BLaER1 (cell line): Measurements from ENCODE around the gene DESI1.
"Not testable (repeated sequence)": the region's sequence is repeated elsewhere in the genome, so short reads cannot be mapped to it uniquely, and the experiment has no call there.

Experiments
- H3K27ac ChIP-seq: shearing (Covaris generic); formaldehyde crosslinking; 2 replicates; pipeline ENCODE4 v1.8.1; 2022
- H3K27me3 ChIP-seq: shearing (Covaris generic); formaldehyde crosslinking; 2 replicates; pipeline ENCODE4 v1.8.1; 2022
- H3K36me3 ChIP-seq: shearing (Covaris generic); formaldehyde crosslinking; 2 replicates; pipeline ENCODE4 v1.8.1; 2022
- H3K4me1 ChIP-seq: shearing (Covaris generic); formaldehyde crosslinking; 2 replicates; pipeline ENCODE4 v1.8.1; 2022
- H3K4me2 ChIP-seq: shearing (Covaris generic); formaldehyde crosslinking; 2 replicates; pipeline ENCODE4 v1.8.1; 2022
- H3K4me3 ChIP-seq: shearing (Covaris generic); formaldehyde crosslinking; 2 replicates; pipeline ENCODE4 v1.8.1; 2022
- H3K9ac ChIP-seq: shearing (Covaris generic); formaldehyde crosslinking; 2 replicates; pipeline ENCODE4 v1.8.1; 2022
- H3K9me3 ChIP-seq: shearing (Covaris generic); formaldehyde crosslinking; 2 replicates; pipeline ENCODE4 v1.8.1; 2022
- H4K20me1 ChIP-seq: shearing (Covaris generic); formaldehyde crosslinking; 2 replicates; pipeline ENCODE4 v1.8.1; 2022
- Cebpa-rat ChIP-seq: shearing (Covaris generic); IDR thresholded peaks from 2 replicates; pipeline ENCODE4 v1.8.1; 2022

The DESI1 gene

DNA sequence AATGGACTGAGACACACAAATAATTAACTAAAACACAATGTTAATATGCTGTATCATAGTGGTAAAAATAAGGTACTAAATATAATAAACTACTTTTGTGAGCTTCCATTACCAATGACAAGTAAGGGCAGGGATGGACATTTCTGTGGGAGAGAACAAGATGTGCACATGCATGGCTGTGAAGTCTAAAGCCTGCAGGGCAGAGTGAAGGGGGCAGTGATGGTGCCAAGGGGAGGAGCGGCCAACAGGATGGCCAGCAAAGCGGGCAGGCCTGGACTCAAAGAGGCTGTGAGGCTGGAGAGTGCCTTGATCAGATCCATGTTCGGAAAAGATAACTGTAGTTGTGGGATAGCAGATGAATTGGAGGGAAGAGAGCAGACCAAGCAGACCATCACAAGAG, 12.5 kb downstream of the DESI1 start:
- Histone ChIP-seq H3K36me3 (peaks cover 59% of the 10 kb centered on the region), H3K4me3 (no peak overlapping the region), H3K9me3 (no peaks in the 10 kb centered on the region), H4K20me1 (peaks cover 100% of the 10 kb centered on the region), H3K9ac (no peak overlapping the region), H3K27ac (no peak overlapping the region), H3K4me1 (peaks cover 12% of the 10 kb centered on the region), H3K4me2 (no peak overlapping the region), H3K27me3 (peaks cover 65% of the 10 kb centered on the region)
- no peak for TF ChIP-seq Cebpa-rat

GRCh38 chr22:41603873-41604332, 16.9 kb downstream of the DESI1 start:
- H3K4me3 ChIP-seq: no peak overlapping the region
- H3K4me1 ChIP-seq: peaks cover 18% of the 10 kb centered on the region
- no peak overlapping the region for H3K27ac ChIP-seq
- peak overlapping the region; percentile 37 for H3K4me2 ChIP-seq
- no peak for TF ChIP-seq Cebpa-rat
- no peak overlapping the region for H3K9ac ChIP-seq
- H3K27me3 ChIP-seq: peaks cover 92% of the 10 kb centered on the region
- H3K9me3 ChIP-seq: no peaks in the 10 kb centered on the region
- H4K20me1 ChIP-seq: peaks cover 99% of the 10 kb centered on the region
- H3K36me3 ChIP-seq: peaks cover 71% of the 10 kb centered on the region

DNA sequence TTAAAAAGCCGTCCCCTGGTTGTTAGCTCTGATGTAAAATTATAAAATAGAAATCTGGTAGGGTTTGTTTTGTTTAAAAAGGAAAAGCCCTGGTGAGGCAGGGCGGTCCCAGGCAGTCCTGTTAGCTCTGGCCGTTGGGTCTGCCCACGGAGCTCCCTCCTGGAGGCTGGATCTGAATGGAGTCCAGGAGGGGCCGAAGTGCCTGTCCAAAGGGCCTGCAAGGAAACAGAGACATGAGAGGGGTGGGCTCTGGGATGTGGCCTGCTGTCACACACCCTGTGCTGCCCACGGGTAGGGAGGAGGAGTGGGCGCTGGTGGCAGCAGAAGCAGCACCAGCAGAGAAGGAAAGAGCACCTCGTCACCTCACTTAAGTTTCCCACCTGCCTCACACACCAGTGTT, 19.9 kb downstream of the DESI1 start:
- H3K4me3 ChIP-seq: no peak overlapping the region
- no peak overlapping the region for H3K9ac ChIP-seq
- peaks cover 55% of the 10 kb centered on the region for H3K36me3 ChIP-seq
- no peak overlapping the region for H3K4me2 ChIP-seq
- peaks cover 97% of the 10 kb centered on the region for H4K20me1 ChIP-seq
- H3K27me3 ChIP-seq: peaks cover 75% of the 10 kb centered on the region
- no peak for TF ChIP-seq Cebpa-rat
- no peak overlapping the region for H3K27ac ChIP-seq
- H3K9me3 ChIP-seq: no peaks in the 10 kb centered on the region
- H3K4me1 ChIP-seq: peaks cover 18% of the 10 kb centered on the region

DNA sequence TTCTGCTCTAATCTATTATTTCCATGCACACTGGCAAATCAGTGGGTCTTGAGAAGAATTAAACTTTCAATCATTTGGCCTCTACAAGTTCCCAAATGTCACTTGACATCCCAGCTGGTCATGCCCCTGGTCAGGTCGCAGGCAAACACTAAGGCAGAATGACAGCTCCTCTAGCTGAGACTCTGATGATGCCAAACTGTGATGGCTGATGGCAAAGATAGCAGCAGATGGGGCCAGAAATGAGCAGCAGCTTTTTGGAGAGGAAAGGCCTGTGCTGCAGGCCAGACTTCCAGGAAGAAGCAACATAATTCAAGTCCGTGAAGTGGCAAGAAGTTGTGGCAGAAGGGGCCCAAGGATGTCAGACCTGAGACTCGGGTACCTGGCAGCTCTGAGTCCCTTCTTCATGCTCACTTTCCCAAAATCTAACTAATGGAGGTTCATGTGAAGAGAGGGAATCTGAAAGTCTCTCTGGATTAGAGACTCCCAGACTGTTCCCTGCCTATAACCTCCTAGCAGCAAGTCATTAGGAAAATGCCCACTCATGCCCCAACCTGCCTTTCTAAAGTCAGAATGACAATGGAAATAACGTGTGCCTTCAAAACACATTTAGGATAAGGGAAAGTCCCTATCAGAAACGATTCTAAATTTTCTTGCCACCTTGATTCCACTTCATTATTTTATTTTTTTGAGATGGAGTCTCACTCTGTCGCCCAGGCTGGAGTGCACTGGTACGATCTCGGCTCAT, 21.8 kb downstream of the DESI1 start:
- Histone ChIP-seq H3K9ac (no peak overlapping the region), H3K4me3 (no peak overlapping the region), H3K9me3 (no peaks in the 10 kb centered on the region), H3K27ac (no peak overlapping the region), H4K20me1 (peaks cover 78% of the 10 kb centered on the region), H3K4me2 (no peak overlapping the region), H3K4me1 (peaks cover 13% of the 10 kb centered on the region), H3K36me3 (peaks cover 40% of the 10 kb centered on the region), H3K27me3 (peaks cover 57% of the 10 kb centered on the region)
- no peak for TF ChIP-seq Cebpa-rat

DNA sequence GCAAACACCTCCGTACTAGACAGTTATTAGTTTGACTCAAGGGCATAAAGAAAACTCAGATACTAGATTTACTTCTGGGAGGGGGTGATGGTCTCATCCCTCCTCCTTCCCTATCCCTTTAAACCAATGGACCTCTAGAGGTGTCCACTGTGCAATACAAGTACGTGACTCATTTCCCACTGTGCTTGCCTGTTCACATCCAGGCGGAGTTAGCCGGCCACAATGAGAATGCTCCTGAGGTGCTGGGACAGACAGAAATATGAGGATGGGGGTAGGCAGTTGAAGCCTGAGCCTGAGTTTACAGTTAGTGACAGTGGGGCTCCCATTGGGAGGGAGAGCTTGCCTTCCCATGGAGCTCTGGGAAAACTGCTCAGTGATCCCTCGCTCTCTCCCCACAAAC, 22.8 kb downstream of the DESI1 start:
- H3K27ac ChIP-seq: no peak overlapping the region
- peaks cover 3% of the 10 kb centered on the region for H3K4me1 ChIP-seq
- H3K9ac ChIP-seq: no peak overlapping the region
- H3K4me2 ChIP-seq: no peak overlapping the region
- no peak for TF ChIP-seq Cebpa-rat
- H3K4me3 ChIP-seq: no peak overlapping the region
- H3K27me3 ChIP-seq: peaks cover 51% of the 10 kb centered on the region
- H4K20me1 ChIP-seq: peaks cover 68% of the 10 kb centered on the region
- H3K36me3 ChIP-seq: peaks cover 38% of the 10 kb centered on the region
- H3K9me3 ChIP-seq: no peaks in the 10 kb centered on the region

DNA sequence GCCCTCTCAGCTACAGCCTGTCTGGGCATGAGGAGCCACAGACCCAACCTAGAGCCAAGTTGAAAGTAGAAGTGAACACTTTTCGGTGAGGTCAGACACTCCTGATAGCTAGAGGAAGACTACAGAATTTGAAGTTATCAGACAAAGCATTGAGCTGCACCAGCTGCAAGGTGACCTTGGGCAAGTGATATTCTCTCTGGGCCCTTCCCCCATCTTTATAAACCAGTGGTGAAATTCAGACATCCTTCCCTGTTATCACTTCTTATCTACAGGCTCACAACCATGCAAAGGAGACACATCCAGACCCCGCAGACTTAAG, 23.2 kb downstream of the DESI1 start:
- H3K9me3 ChIP-seq: no peaks in the 10 kb centered on the region
- H3K27me3 ChIP-seq: peaks cover 46% of the 10 kb centered on the region
- no peak for TF ChIP-seq Cebpa-rat
- H3K27ac ChIP-seq: no peak overlapping the region
- peaks cover 33% of the 10 kb centered on the region for H3K36me3 ChIP-seq
- H4K20me1 ChIP-seq: peaks cover 64% of the 10 kb centered on the region
- no peak overlapping the region for H3K9ac ChIP-seq
- H3K4me1 ChIP-seq: no peaks in the 10 kb centered on the region
- no peak overlapping the region for H3K4me3 ChIP-seq
- H3K4me2 ChIP-seq: no peak overlapping the region

DNA sequence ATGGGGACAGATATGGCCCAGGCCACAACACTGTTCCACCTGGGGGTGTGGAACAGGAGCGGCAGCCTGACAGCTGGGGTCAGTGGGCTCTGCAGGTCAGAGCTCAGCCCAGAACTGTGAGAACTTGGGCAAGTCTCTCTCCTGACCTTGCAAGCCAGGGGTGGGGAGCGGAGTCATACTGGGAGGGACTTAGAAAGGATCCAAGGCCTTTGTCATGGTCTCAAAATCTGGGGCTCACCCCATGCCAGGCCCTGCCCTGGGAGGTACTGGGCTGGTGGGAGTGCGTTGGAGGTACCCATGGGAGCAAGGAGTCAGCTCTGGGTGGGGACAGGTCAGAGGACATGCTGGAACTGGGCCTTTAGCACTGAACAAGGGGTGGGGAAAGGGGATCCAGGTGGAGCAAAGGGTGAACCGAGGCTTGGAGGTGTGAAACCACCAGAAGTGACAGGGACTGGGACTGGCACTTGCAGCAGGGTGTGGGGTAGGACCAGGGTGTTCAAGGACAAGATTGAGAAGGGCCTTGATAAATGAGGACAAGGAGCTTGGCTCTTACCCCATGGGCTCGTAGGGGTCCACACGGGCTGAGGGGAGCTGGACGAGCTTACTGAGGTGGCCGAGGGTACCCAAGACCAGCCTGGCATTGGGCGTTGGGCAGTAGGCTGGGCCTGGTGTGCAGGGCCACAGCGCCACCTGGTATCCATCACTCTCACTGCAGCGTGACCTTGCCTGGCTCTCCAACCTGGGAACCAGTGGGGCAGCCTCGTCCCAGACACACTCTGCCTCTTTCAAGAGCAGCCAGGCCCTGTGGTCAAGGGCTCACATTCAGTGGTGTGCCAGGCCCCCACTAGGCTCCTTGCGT, 23.8 kb downstream of the DESI1 start:
- Histone ChIP-seq H4K20me1 (peaks cover 58% of the 10 kb centered on the region), H3K27ac (no peak overlapping the region), H3K9ac (no peak overlapping the region), H3K4me2 (no peak overlapping the region), H3K9me3 (no peaks in the 10 kb centered on the region), H3K27me3 (peaks cover 40% of the 10 kb centered on the region), H3K4me3 (no peak overlapping the region), H3K4me1 (0 out of 2 replicates have a peak, but pooled peaks cover 3% of the 10 kb centered on the region), H3K36me3 (peaks cover 27% of the 10 kb centered on the region)
- TF ChIP-seq Cebpa-rat: no peak

DNA sequence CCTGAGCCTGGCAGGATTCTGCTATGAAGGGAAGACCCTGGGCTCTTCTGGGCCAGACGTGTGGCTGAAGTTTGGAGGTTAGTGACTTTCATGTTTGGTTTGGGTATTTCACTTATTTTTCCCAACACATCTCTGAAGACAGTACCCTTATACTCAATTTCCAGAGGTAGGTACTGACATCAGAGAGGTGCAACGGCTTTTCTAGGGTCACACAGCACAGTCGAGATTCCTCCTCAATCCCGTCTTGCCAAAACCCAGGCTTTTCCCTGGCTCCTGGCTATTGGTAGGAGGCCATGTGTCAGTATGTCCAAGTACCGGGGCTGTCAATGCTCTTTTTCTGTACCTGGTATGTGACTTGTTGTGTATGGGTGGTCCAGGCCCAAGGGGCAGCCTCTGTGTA, 25.1 kb downstream of the DESI1 start:
- Histone ChIP-seq H3K36me3 (peaks cover 15% of the 10 kb centered on the region), H3K9me3 (no peaks in the 10 kb centered on the region), H3K27ac (no peak overlapping the region), H3K4me1 (peaks cover 7% of the 10 kb centered on the region), H3K27me3 (peaks cover 27% of the 10 kb centered on the region), H4K20me1 (peaks cover 45% of the 10 kb centered on the region), H3K4me3 (no peak overlapping the region), H3K9ac (no peak overlapping the region), H3K4me2 (no peak overlapping the region)
- TF ChIP-seq Cebpa-rat: no peak

- not testable (repeated sequence) for H3K36me3 ChIP-seq, H3K4me3 ChIP-seq, H3K4me2 ChIP-seq, H3K9ac ChIP-seq, H3K27ac ChIP-seq, H3K9me3 ChIP-seq, H3K27me3 ChIP-seq
- Histone ChIP-seq H4K20me1 (peaks cover 23% of the 10 kb centered on the region), H3K4me1 (peaks cover 23% of the 10 kb centered on the region)
Observed at GRCh38 chr22:41593336-41593960, 27.4 kb downstream of the DESI1 start.
